Parathyroid adenoma (tissue), 2 donors: ENCODE measurements around the gene PLD4.
A peak's percentile ranks its signal among the peaks of the same experiment; 100 is the strongest.

Source experiments
- H2AFZ ChIP-seq: fragments of 300-600 bp; sonication (generic); one replicate; pipeline ENCODE4 v1.7.0; 2017; ENCODE audit warnings: antibody characterized with exemption, mild to moderate bottlenecking
- H3K27ac ChIP-seq: fragments of 300-600 bp; sonication (generic); one replicate; pipeline ENCODE4 v1.7.0; 2017
- H3K27me3 ChIP-seq: fragments of 300-600 bp; sonication (generic); one replicate; pipeline ENCODE4 v1.7.0; 2017; ENCODE audit warnings: low read length; ENCODE audit not compliant: control insufficient read depth, insufficient read depth
- H3K36me3 ChIP-seq: fragments of 300-600 bp; sonication (generic); one replicate; pipeline ENCODE4 v1.7.0; 2017; ENCODE audit warnings: low read length; ENCODE audit not compliant: control insufficient read depth, insufficient read depth
- H3K4me1 ChIP-seq: fragments of 300-600 bp; sonication (generic); one replicate; pipeline ENCODE4 v1.7.0; 2017; ENCODE audit warnings: control low read depth
- H3K4me2 ChIP-seq: fragments of 300-600 bp; sonication (generic); one replicate; pipeline ENCODE4 v1.7.0; 2017; ENCODE audit warnings: low read length
- H3K4me3 ChIP-seq: fragments of 300-600 bp; sonication (generic); one replicate; pipeline ENCODE4 v1.7.0; 2017; ENCODE audit warnings: low read depth, low read length
- H3K79me2 ChIP-seq: fragments of 300-600 bp; sonication (generic); one replicate; pipeline ENCODE4 v1.7.0; 2017; ENCODE audit warnings: control low read depth
- H3K9ac ChIP-seq: fragments of 300-600 bp; sonication (generic); one replicate; pipeline ENCODE4 v1.7.0; 2017; ENCODE audit warnings: mild to moderate bottlenecking
- H3K9me3 ChIP-seq: fragments of 300-600 bp; sonication (generic); one replicate; pipeline ENCODE4 v1.7.0; 2017; ENCODE audit warnings: low read length; ENCODE audit not compliant: control insufficient read depth
- CTCF ChIP-seq: fragments of 300-600 bp; sonication (generic); IDR thresholded peaks from one replicate; pipeline ENCODE4 v1.7.0; 2017; ENCODE audit warnings: antibody characterized with exemption, mild to moderate bottlenecking
- donor health status: primary hyperparathyroidism.

The PLD4 gene

GRCh38 chr14:104938960-104939359 is 14.3 kb downstream of the PLD4 start:
- Histone ChIP-seq H3K27ac (no peak overlapping the region), H3K79me2 (no peaks in the 10 kb centered on the region), H3K4me3 (no peak overlapping the region), H3K36me3 (no peaks in the 10 kb centered on the region), H3K9me3 (no peaks in the 10 kb centered on the region), H2AFZ (no peak overlapping the region), H3K4me1 (peaks cover 17% of the 10 kb centered on the region), H3K27me3 (no peaks in the 10 kb centered on the region), H3K9ac (no peak overlapping the region), H3K4me2 (no peak overlapping the region)
- TF ChIP-seq CTCF: no peak

- Histone ChIP-seq H3K4me1 (peaks cover 10% of the 10 kb centered on the region), H3K9ac (no peak overlapping the region), H3K79me2 (no peaks in the 10 kb centered on the region), H3K27me3 (no peaks in the 10 kb centered on the region), H3K27ac (no peak overlapping the region), H3K36me3 (no peaks in the 10 kb centered on the region), H3K4me3 (no peak overlapping the region), H2AFZ (no peak overlapping the region), H3K9me3 (no peaks in the 10 kb centered on the region), H3K4me2 (no peak overlapping the region)
- TF ChIP-seq CTCF: no peak
These were observed 15.2 kb downstream of the PLD4 start for GRCh38 chr14:104939666-104940410.

- H3K9ac ChIP-seq: no peak overlapping the region
- no peak overlapping the region for H3K4me3 ChIP-seq
- no peaks in the 10 kb centered on the region for H3K36me3 ChIP-seq
- peaks cover 2% of the 10 kb centered on the region for H3K4me1 ChIP-seq
- no peaks in the 10 kb centered on the region for H3K9me3 ChIP-seq
- H2AFZ ChIP-seq: no peak overlapping the region
- peak; percentile 28 for TF ChIP-seq CTCF
- H3K27ac ChIP-seq: no peak overlapping the region
- H3K79me2 ChIP-seq: no peaks in the 10 kb centered on the region
- no peak overlapping the region for H3K4me2 ChIP-seq
- H3K27me3 ChIP-seq: no peaks in the 10 kb centered on the region
These were observed 16.0 kb downstream of the PLD4 start for GRCh38 chr14:104940526-104941150.

GRCh38 chr14:104941508-104942365 is 17.1 kb downstream of the PLD4 start:
- H3K9ac ChIP-seq: no peak overlapping the region
- no peak overlapping the region for H3K4me3 ChIP-seq
- no peaks in the 10 kb centered on the region for H3K9me3 ChIP-seq
- H3K79me2 ChIP-seq: no peaks in the 10 kb centered on the region
- H3K27me3 ChIP-seq: no peaks in the 10 kb centered on the region
- no peak overlapping the region for H3K27ac ChIP-seq
- no peak for TF ChIP-seq CTCF
- H3K4me1 ChIP-seq: no peaks in the 10 kb centered on the region
- H2AFZ ChIP-seq: no peak overlapping the region
- no peaks in the 10 kb centered on the region for H3K36me3 ChIP-seq
- H3K4me2 ChIP-seq: no peak overlapping the region
